Fibroblast of mammary gland (primary cell): ENCODE data around the gene ALDH1L1.
"Not testable (repeated sequence)": the region's sequence is repeated elsewhere in the genome, so short reads cannot be mapped to it uniquely, and the experiment has no call there.

Experiments
- DNase-seq: peaks from one replicate; pipeline ENCODE4 v3.0.0-alpha.2; 2010; ENCODE audit warnings: low read depth
- H3K4me3 ChIP-seq: 2 replicates; pipeline ENCODE4 v1.5.1; 2011; ENCODE audit warnings: low read depth, mild to moderate bottlenecking, low read length, moderate library complexity; ENCODE audit not compliant: control insufficient read depth
- CTCF ChIP-seq: conservative IDR thresholded peaks from 2 replicates; pipeline ENCODE4 v1.5.1; 2011; ENCODE audit warnings: low read depth, low read length, inconsistent platforms; ENCODE audit not compliant: control insufficient read depth, insufficient read depth

ALDH1L1 gene

GRCh38 chr3:126070146-126070545 lies 110.2 kb downstream of the ALDH1L1 start:
- no peak for DNase-seq
- no peak for TF ChIP-seq CTCF
- H3K4me3 ChIP-seq, result no peak overlapping the region

DNA sequence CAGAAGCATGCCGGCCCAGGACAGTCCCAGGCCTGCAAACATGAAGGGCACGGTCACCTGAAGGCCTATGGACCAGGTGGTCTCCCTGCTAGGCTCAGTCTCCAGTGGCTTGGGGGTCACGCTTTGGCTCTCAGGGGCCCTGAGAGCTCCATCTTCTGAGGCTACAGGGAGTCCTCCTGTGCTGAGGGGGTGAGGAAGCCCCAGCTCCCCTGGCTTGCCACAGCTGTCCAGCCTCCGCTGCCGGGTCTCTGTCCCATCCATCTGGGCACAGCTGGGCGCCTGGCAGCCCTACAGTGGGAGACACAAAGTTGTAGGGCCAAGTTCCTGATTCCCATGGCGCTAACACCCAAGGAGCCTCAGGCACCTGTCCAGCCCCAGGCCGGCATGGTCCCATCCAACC lies 112.4 kb downstream of the ALDH1L1 start:
- DNase-seq, result no peak
- TF ChIP-seq CTCF, result no peak
- H3K4me3 ChIP-seq, result no peak overlapping the region

GRCh38 chr3:126066676-126067075 lies 113.7 kb downstream of the ALDH1L1 start:
- not testable (repeated sequence) for H3K4me3 ChIP-seq, DNase-seq

- TF ChIP-seq CTCF, result no peak
- DNase-seq, result no peak
- H3K4me3 ChIP-seq, result no peak overlapping the region
Measured at GRCh38 chr3:126065876-126066275, 114.5 kb downstream of the ALDH1L1 start.

- DNase-seq, result no peak
- no peak for TF ChIP-seq CTCF
- H3K4me3 ChIP-seq, result no peak overlapping the region
Measured at GRCh38 chr3:126064627-126065258, 115.6 kb downstream of the ALDH1L1 start.

DNA sequence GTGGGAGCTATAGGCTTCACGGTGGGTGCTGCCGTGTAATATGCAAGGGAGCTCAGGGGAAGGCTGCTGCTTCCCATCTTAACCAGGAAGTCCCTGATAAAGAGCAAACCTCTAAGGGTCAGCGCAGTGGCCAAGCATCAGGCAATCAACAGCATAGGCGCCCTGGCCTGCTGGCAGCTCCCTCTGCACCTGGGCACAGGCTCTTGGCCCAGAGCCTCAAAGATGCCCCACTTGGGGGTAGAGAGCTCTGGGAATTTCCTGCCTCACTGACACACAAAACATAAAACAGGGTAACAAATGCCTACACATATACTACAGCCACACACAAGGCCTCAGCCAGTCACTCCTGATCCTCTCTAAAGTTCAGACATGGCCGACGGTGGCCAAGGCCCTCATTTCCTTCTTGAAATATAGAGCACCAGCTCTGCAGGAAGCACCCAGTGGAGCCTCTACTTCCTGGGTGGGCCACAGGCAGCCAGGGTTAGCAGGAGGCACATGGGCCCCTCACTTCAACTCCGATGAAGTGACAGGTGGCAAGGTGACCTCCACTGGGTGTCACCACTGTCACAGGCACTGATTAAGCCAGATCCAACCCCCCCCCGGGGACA lies 116.9 kb downstream of the ALDH1L1 start:
- TF ChIP-seq CTCF, result no peak
- no peak overlapping the region for H3K4me3 ChIP-seq
- no peak for DNase-seq

DNA sequence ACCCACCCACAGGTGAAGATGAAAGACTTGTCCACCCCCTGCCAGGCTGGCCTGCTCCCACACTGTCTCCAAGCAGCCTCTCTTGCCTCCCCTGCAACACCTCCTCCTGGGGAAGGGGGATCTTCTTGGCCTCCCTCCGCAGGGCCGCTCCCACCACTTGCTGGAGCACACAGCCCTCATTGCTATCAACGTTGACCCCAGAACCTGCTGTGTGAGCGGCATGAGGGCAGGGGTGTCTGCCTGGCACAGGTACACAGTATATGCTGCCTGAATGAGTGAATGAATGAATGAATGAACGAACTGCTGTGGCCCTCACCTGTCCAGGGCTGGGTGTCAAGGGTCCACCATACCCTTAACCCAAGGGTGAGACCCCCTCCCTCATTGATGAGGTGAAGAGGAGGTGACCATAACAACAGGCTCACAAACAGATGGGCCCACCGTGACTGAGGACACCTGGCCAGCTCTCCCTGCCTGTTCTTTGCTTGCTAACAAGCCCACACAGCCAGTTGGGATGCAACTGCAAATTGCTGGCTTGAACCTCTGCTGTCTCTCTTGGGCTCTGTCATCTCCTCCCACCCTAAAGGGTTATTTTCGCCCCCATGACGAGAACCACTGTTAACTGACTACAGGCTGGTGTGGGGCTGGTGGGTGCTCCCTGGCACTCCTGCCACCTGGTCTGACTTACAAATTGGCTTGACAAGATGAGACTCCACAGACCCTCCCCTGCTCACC lies 118.9 kb downstream of the ALDH1L1 start:
- TF ChIP-seq CTCF, result no peak
- H3K4me3 ChIP-seq, result no peak overlapping the region
- DNase-seq, result no peak
